ENCODE results near the gene DPY19L2.
"Not testable (repeated sequence)": the region's sequence is repeated elsewhere in the genome, so short reads cannot be mapped to it uniquely, and the experiment has no call there.

- not testable (repeated sequence) for TF ChIP-seq EZH2phosphoT487 (conservative IDR thresholded peaks at IDR 0.05; ENCODE audit: low read length); CTCF (IDR thresholded peaks at IDR 0.05; ENCODE audit: insufficient read depth, low read length, poor library complexity, severe bottlenecking)
These were observed 14.3 kb upstream of the DPY19L2 start for GRCh38 chr12:63682617-63683016.
